GM23338 (cell line): ENCODE data around the gene CDH23. TPM values are rescaled to one million over a fixed set of nuclear protein-coding genes. Genes with fewer than 3 reads are reported as not detected.

Experiments used
- ATAC-seq: fragments of 200-7000 bp; cut with Tn5 transposase; 3 replicates; pipeline ENCODE4 v1.9.1; 2020
- DNase-seq: peaks from one replicate; pipeline ENCODE4 v3.0.0-alpha.2; 2015; ENCODE audit warnings: low spot score
- H2AFZ ChIP-seq: fragments of 200-600 bp; sonication (generic); 2 replicates; pipeline ENCODE4 v1.8.0; 2016; ENCODE audit warnings: antibody characterized with exemption, mild to moderate bottlenecking, moderate library complexity
- H3F3A ChIP-seq: fragments of 200-600 bp; sonication (generic); replicated peaks from 2 replicates; pipeline ENCODE4 v1.8.0; 2017; ENCODE audit warnings: antibody characterized with exemption, mixed run types, low read depth
- H3K27ac ChIP-seq: fragments of 200-600 bp; sonication (generic); 2 replicates; pipeline ENCODE4 v1.6.1; 2016; ENCODE audit warnings: low read depth
- H3K27me3 ChIP-seq: fragments of 200-600 bp; sonication (generic); 2 replicates; pipeline ENCODE4 v1.8.0; 2016; ENCODE audit warnings: mild to moderate bottlenecking, mixed run types, moderate library complexity; ENCODE audit not compliant: insufficient read depth
- H3K36me3 ChIP-seq: fragments of 200-600 bp; sonication (generic); 2 replicates; pipeline ENCODE4 v1.8.0; 2016; ENCODE audit warnings: mild to moderate bottlenecking; ENCODE audit not compliant: insufficient read depth
- H3K4me1 ChIP-seq: fragments of 200-600 bp; sonication (generic); 2 replicates; pipeline ENCODE4 v1.8.0; 2016; ENCODE audit warnings: mild to moderate bottlenecking, moderate library complexity; ENCODE audit not compliant: insufficient read depth
- H3K4me2 ChIP-seq: fragments of 200-600 bp; sonication (generic); 2 replicates; pipeline ENCODE4 v1.7.1; 2017; ENCODE audit warnings: mixed run types
- H3K4me3 ChIP-seq: fragments of 200-600 bp; sonication (generic); 2 replicates; pipeline ENCODE4 v1.6.1; 2016; ENCODE audit warnings: mixed run types
- H3K79me2 ChIP-seq: fragments of 200-600 bp; sonication (generic); replicated peaks from 2 replicates; pipeline ENCODE4 v1.8.0; 2017; ENCODE audit warnings: mild to moderate bottlenecking; ENCODE audit not compliant: insufficient read depth
- H3K9me2 ChIP-seq: fragments of 200-600 bp; sonication (generic); 2 replicates; pipeline ENCODE4 v1.8.0; 2017; ENCODE audit not compliant: insufficient read depth
- H4K20me1 ChIP-seq: fragments of 200-600 bp; sonication (generic); replicated peaks from 2 replicates; pipeline ENCODE4 v1.8.0; 2017; ENCODE audit warnings: mild to moderate bottlenecking; ENCODE audit not compliant: insufficient read depth
- H3K27ac Mint-ChIP-seq: 2 replicates; pipeline ENCODE4 v1.8.0; 2020; ENCODE audit warnings: inconsistent platforms, mild to moderate bottlenecking, moderate library complexity, mixed read lengths
- H3K27me3 Mint-ChIP-seq: 3 replicates; pipeline ENCODE4 v1.8.0; 2022; ENCODE audit warnings: low read depth, mild to moderate bottlenecking, moderate library complexity, mixed read lengths, inconsistent platforms; ENCODE audit not compliant: insufficient read depth, poor library complexity
- H3K36me3 Mint-ChIP-seq: 3 replicates; pipeline ENCODE4 v1.8.0; 2021; ENCODE audit warnings: low read depth, mild to moderate bottlenecking, inconsistent platforms, moderate library complexity, mixed read lengths
- H3K4me1 Mint-ChIP-seq: 3 replicates; pipeline ENCODE4 v1.8.0; 2020; ENCODE audit warnings: mild to moderate bottlenecking, inconsistent platforms, mixed read lengths
- H3K4me3 Mint-ChIP-seq: 3 replicates; pipeline ENCODE4 v1.8.0; 2021; ENCODE audit warnings: moderate library complexity, mild to moderate bottlenecking, inconsistent platforms, mixed read lengths
- H3K9me3 Mint-ChIP-seq: 3 replicates; pipeline ENCODE4 v1.8.0; 2020; ENCODE audit warnings: moderate library complexity, mild to moderate bottlenecking, inconsistent platforms, mixed read lengths
- CREB1 ChIP-seq: fragments of 250-450 bp; sonication (Bioruptor Pico); IDR thresholded peaks from 2 replicates; pipeline ENCODE4 v1.5.0; 2020; ENCODE audit warnings: low read depth, mild to moderate bottlenecking, moderate library complexity
- CTCF ChIP-seq, 2 experiments: fragments of 200-600 bp in 1 of 2; sonication (generic) in 1 of 2; conservative IDR thresholded peaks; 2 replicates each; pipeline versions ENCODE4 v1.5.1 to v1.6.1; 2016 to 2017; ENCODE audit warnings: antibody characterized with exemption in 2 of 2, low read depth in 2 of 2, mild to moderate bottlenecking in 2 of 2, moderate library complexity in 1 of 2
- ETS1 ChIP-seq: IDR thresholded peaks from 2 replicates; pipeline ENCODE4 v1.6.1; 2016; ENCODE audit warnings: antibody characterized with exemption
- EZH2 ChIP-seq: fragments of 200-600 bp; sonication (generic); IDR thresholded peaks from one replicate; pipeline ENCODE4 v1.8.0; 2017; ENCODE audit warnings: antibody characterized with exemption, mild to moderate bottlenecking, low read depth; ENCODE audit not compliant: unreplicated experiment
- EZH2phosphoT487 ChIP-seq: fragments of 200-600 bp; sonication (generic); IDR thresholded peaks from one replicate; pipeline ENCODE4 v1.8.1; 2018; ENCODE audit warnings: antibody characterized with exemption; ENCODE audit not compliant: unreplicated experiment
- JUNB ChIP-seq: IDR thresholded peaks from one replicate; pipeline ENCODE4 v1.6.1; 2016; ENCODE audit warnings: antibody characterized with exemption; ENCODE audit not compliant: unreplicated experiment
- NANOG ChIP-seq: IDR thresholded peaks from 2 replicates; pipeline ENCODE4 v1.6.1; 2016; ENCODE audit warnings: antibody characterized with exemption, borderline replicate concordance
- POLR2AphosphoS5 ChIP-seq: IDR thresholded peaks from 2 replicates; pipeline ENCODE4 v1.6.1; 2016; ENCODE audit warnings: antibody characterized with exemption, low read depth
- REST ChIP-seq: IDR thresholded peaks from one replicate; pipeline ENCODE4 v1.6.1; 2018; ENCODE audit warnings: antibody characterized with exemption; ENCODE audit not compliant: unreplicated experiment
- STAT1 ChIP-seq: IDR thresholded peaks from one replicate; pipeline ENCODE4 v1.6.1; 2016; ENCODE audit warnings: antibody characterized with exemption; ENCODE audit not compliant: unreplicated experiment
- ZNF114 ChIP-seq: fragments of 250-450 bp; sonication (Bioruptor Pico); IDR thresholded peaks from 2 replicates; pipeline ENCODE4 v1.5.0; 2020; ENCODE audit warnings: mild to moderate bottlenecking, moderate library complexity
- ZNF331 ChIP-seq: fragments of 250-450 bp; sonication (Bioruptor Pico); IDR thresholded peaks from 2 replicates; pipeline ENCODE4 v1.5.0; 2020; ENCODE audit warnings: low read depth, mild to moderate bottlenecking, moderate library complexity
- ZNF462 ChIP-seq: fragments of 250-450 bp; sonication (Bioruptor Pico); IDR thresholded peaks from 2 replicates; pipeline ENCODE4 v1.5.0; 2020; ENCODE audit warnings: mild to moderate bottlenecking, moderate library complexity
- polyA plus RNA-seq: library from polyadenylated mRNA; unstranded; fragments of >200 nt; fragmentation: Nextera tagmentation; extraction: Ambion mirVana; gene quantifications from 2 replicates; pipeline ENCODE4 v1.2.1, GENCODE V29; 2016
- total RNA-seq: library from RNA; depleted of rRNA; stranded (reverse); fragments of >200 nt; shearing (Covaris generic); gene quantifications from 2 replicates; pipeline ENCODE4 v1.2.3, GENCODE V29; 2014

Gene CDH23
- total and polyA plus RNA-seq, 2 experiments from 2014 or later, result 0.95 to 4.3 TPM

GRCh38 chr10:71736570-71736952 lies 339.8 kb downstream of the CDH23 start:
- TF ChIP-seq JUNB (no peak), REST (no peak), EZH2phosphoT487 (no peak), ZNF462 (CRISPR knock-in tag) (no peak), POLR2AphosphoS5 (no peak), ZNF331 (CRISPR knock-in tag) (no peak), CTCF (conservative IDR thresholded peaks at IDR 0.05; ENCODE audit: low read depth in 2 of 2) (no peak), EZH2 (no peak), NANOG (no peak), ETS1 (no peak), ZNF114 (CRISPR knock-in tag) (no peak), STAT1 (no peak), CREB1 (no peak)
- H3K27me3 ChIP-seq, result no peaks in the 10 kb centered on the region
- DNase-seq, result no peak
- no peaks in the 10 kb centered on the region for H3K4me1 ChIP-seq
- peak; percentile 52 for ATAC-seq
- Mint-ChIP-seq H3K4me1 (peaks cover 9% of the 10 kb centered on the region; the same call in 2 of the 3 replicates), H3K36me3 (no peaks in the 10 kb centered on the region), H3K27ac (no peak overlapping the region), H3K9me3 (no peaks in the 10 kb centered on the region), H3K4me3 (no peak overlapping the region), H3K27me3 (peaks cover 9% of the 10 kb centered on the region)
- H3K36me3 ChIP-seq, result no peaks in the 10 kb centered on the region
- H4K20me1 ChIP-seq, result no peaks in the 10 kb centered on the region
- no peaks in the 10 kb centered on the region for H3K9me2 ChIP-seq
- H3K27ac ChIP-seq, result no peak overlapping the region
- no peak overlapping the region for H3K4me3 ChIP-seq
- H2AFZ ChIP-seq, result no peak overlapping the region
- no peaks in the 10 kb centered on the region for H3K79me2 ChIP-seq
- H3K4me2 ChIP-seq, result no peak overlapping the region
- H3F3A ChIP-seq, result no peaks in the 10 kb centered on the region
